ENCODE measurements around the gene ISCU.
"Not testable (repeated sequence)": the region's sequence is repeated elsewhere in the genome, so short reads cannot be mapped to it uniquely, and the experiment has no call there.

ISCU gene

DNA sequence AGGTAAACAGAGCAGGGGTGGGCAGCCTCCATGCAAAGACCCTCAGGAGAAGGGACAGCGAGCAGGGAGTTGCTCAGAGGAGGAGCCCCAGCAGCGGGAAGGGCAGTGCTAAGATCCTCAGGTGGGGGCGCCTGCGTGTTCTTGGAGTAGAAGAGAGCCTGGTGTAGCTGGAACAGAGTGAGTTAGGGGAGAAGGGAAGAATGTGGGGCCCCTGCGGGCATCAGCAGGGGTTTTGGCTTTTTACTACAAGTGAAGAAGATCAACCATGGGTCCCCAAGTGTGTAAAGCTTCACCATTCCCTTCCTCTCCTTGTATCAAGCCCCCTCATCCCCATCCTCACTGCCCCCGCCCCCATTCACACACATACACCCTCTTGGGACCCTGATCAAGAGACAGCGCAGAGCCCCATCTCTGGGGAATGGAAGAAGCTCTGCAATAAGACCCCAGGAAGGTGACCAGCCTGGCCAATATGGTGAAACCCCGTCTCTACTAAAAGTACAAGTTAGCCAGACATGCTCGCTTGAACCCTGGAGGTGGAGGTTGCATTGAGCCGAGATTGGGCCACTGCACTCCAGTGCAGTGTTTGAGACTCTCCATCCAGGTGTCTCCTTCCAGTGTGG lies 45.7 kb downstream of the ISCU start:
- no peak for DNase-seq

DNA sequence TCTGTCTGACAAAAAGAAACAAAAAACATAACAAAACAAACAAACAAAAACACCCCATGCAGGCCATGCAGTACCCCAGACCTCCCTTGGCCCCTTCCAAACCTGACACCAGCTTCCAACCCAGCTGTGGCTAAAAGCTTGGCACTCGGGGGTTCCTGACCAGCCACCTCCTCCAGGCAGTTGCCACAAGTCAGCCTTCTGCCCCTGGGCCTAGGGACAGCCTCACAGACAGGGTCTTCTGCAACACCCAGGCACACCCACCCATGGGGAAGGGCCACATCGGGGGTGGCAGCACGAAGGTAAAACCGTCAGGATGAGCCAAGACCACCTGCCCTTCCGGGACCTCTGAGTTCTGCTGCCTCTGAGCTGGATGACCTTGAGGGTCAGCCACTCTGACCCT lies 46.2 kb downstream of the ISCU start:
- DNase-seq, result no peak

DNA sequence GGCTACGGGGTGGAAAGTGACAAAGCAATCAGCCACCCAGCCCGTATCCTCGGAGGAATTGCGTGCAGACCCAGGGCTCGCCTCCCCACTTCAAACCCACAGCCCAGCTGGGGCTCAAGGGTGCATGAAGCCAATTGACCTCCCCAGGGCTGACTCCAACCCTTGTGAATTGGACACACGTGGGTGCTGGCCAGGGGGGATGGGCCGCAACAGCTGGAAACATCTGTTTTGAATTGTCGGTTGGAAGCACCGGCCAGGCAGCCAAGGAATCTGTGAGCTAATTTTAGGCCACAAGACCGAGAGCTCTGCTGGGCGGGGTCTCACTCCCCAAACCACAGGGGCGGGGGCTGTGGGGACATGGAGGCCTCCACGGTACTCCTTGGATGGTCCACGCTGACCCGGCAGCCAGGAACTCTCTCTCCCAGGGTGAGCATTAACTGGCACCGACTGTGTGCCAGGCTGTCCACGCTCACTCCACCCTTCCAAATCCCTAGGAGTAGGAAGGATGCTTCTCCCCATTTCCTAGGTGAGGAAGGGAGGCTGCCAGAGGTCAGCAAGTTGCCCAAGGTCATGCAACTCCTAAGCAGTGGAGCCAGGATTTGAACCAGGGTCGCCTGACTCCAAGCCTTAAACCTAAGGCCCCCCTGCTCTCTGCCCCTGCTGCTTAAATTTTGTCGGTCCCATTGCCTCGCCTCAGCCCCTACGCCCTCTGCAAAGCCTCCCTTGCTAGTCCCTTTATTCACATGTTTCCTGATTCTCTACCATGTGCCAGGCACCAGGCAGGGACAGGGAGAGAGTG lies 47.3 kb downstream of the ISCU start:
- DNase-seq, result no peak

DNA sequence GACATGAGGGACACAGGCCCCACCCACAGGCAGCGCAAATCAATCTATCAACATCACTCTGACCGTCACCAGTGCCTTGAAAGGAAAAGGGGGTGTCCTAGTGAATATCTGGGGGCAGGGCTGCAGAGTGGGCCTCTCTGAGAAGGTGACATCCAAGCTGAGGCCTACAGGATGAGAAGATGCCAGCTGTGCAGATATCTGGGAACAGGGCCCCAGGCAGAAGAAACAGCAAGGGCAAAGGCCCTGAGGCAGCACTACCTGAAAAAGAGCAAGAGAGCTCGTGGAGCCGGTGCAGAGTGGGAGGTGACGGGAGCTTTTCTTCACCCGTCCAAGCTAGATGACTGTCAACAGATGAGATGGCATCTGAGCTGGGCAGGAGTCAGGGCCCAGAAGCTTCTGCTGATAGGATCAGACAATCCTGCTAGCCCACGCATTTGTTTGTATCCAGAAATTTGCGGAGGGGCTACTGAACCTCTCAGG lies 48.0 kb downstream of the ISCU start:
- DNase-seq, result no peak

DNA sequence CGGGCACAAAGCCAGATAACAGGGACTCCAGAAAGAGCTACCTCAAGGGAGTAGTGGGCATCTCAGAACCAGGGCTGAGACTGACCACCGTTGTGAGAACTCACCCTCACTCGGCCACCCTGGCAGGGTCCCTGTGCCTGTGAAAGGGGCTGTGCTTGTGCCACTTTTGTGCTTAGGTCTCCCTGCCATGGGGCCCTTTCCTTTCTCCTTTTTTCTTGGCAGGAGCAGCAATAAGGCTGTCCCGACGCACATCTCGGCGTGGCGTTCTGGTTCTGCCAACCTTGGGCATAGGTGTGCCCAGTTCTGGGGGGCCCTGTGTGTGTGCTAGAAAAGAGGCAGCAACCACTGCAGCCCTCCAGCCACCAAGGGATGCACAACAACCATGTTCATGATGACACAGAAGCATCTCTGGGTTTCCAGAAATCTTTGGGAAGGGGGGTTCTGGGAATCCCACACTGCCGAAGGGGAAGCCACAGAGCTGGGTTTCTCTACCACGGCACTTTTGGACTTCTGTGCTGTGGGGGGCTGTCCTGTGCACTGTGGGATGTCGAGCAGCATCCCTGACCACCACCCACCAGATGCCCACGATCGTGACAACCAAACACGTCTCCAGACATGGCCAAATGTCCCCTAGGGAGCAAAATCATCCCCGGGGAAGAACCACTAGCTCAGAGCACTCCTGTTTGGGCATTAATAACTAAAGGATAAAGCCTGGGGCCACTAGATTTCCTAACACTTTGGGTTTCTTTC lies 48.6 kb downstream of the ISCU start:
- no peak for DNase-seq

DNA sequence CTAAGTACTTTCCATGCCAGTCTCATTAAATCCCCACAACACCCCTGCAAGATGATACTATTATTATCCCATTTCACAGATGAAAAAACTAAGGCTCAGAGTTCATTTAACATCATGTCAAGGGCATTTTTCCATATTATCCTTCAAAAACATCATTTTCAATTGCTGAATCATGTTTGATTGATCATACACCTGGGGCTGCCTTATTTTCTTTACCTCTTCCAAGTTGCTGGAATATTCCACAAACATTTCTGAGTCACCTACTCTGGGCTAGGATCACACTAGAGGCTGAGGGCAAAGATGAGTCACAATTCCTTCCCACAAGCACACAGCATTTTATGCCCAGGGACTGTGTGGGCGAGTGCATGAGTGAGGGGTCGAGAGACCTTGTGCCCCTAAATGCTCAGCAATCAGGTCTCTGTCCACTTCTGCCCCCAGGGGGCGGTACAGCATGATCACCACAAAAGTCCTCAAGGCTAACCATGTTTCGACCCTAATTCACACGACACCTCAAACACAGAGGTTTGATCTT lies 49.6 kb downstream of the ISCU start:
- peak; percentile 56 for DNase-seq

DNA sequence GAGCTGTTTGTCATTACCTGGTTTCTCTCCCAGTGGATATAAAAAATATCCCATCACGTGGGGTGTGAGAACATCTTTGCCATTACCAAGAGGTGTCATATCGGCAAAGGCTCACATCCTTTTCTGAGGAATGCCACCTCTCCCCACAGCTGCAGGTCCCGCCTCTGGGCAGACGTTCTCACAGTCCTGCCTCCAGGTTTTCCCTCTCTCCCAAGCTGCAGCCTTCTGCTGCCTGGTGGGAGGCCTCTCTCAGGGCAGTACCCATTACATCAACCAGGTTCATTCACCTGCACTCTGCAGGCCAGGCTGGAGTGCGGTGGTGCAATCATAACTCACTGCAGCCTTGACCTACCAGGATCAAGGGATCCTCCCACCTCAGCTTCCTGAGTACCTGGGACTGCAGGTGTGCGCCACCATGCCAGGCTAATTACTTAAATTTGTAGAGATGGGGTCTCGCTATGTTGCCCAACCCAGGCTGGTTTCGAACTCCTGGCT lies 50.4 kb downstream of the ISCU start:
- no peak for DNase-seq

DNA sequence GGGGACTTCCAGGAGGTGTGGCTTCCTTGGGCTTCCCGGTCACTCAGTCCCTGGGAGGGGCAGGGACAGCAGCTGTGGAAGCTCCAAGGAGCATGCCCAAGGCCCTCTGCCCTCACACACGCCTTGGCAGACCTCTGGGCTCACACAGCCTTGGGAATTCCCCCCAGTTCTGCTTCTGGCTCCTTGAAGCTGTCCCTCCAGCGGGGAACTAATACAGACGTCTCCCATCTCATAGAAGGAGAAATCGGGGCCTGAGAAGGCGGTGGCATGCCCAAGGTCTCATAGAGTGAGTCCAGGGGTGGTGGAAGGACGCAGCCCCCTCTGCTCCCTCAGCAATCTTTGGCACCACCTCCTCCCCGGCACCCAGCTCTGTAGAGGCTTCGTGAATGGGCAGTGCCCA lies 51.2 kb downstream of the ISCU start:
- no peak for DNase-seq

DNA sequence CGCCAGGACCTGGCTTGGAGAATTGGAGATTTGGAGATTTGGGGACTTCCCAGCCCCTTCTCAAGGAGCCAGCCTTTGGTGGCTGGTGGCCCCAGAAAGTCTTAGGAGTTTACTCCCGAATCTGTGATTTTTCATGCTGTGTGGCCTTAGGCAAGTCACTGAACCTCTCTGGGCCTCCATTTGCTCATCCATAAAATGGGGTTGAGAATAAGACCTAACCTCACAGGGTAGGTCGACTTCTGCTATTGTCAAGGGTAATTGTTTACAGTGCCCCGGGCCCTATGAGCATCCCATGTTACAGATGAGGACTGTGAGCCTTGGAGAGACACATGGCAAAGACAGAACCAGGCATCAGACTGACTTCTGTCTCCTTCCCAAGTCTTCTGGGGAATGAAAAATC lies 51.6 kb downstream of the ISCU start:
- DNase-seq, result no peak

DNA sequence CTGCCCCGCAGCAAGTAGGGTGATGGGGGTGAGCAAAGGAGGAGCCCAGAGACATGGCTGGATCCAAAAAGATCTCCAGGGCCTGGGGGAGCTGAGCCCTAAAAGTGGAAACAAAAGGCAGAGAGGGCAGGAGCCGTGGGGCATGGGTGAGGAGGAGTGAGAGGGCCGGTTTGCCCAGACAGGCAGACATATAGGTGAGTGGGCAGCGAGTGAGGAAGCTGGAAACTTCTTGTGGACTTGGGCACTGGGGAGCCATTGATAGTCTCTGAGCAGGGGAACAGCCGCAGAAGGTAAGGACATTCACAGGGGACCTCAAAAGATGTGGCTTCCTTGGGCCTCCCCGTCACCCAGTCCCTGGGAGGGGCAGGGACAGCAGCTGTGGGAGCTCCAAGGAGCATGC lies 52.2 kb downstream of the ISCU start:
- DNase-seq, result no peak

DNA sequence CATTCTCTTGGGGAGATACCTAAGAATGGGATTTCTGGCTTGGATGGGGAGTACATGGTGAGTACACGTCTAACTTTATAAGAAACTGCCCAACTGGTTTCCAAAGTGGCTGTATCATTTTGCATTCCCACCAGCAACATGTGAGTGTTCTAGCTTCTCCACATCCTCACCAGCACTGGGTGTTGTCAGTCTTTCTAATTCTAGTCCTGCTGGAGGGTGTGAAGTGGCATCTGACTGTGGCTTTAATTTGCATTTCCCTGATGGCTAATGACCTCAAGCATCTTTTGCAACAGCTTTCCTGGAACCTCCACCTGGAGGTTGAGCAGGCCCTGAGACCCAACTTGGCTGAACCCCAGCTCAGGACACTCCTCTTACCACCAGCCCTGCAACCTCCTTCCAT lies 53.5 kb downstream of the ISCU start:
- DNase-seq, result no peak

DNA sequence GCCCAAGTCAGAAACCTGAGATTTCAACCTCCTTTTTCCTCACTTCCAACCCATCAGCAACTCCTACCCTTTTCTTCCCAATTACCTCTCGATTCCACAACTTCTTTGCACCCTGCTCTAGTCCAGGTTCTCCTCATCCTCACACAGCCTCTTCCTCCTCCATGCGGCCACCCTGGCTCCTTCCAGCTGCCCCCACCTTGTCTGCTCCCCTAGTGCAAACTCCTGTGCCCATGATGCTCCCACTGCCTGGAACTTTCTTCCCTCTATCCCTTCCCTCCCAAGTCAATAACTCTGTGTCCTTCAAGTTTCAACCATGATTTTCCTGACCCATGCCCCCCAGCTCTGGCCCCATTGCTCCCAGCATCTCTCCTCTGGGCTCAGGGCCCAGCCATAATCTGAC lies 54.0 kb downstream of the ISCU start:
- no peak for DNase-seq

DNA sequence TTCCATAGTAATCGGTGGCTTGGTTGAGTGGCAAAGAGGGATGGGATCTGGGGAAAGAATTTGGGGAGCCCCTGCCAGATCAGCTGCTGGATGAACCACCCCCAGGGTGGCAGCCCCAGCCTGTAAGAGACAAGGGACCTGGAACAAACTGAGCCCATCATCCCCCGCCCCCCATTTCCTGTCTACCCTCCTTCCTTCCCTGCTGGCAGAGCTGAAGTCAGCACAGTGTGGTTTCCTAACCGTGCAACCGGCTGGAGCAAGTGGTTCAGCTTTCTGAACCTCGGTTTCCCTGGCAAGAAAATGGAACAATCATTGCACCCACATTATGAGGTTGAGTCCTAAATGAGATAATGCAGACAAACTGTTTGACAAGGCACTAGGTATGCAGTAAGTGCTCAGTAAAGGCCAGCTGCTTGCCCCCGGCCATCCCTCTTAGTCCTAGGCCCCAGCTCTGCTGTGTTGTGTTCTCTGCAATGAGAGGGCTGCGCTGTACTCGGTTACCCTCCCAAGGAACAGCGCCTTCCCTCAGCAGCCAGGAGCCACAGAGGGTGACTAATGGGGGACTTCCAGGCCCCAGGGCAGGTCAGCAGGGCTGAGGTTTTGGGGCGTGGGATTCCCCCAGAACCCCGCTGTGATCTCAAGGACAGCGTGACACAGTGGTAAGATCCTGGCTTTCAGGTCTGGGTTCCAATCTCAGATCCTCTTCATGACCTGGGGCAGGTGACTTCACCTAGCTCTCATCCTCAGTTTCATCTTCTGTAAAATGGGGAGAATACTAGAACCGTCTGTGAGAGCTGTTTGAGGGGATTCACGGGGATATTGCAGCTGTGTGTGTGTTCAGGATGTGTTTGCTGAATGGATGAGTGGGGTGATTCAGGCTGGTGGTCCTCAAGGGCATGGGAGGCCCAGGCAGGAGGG lies 54.8 kb downstream of the ISCU start:
- DNase-seq, result peak; percentile 63

DNA sequence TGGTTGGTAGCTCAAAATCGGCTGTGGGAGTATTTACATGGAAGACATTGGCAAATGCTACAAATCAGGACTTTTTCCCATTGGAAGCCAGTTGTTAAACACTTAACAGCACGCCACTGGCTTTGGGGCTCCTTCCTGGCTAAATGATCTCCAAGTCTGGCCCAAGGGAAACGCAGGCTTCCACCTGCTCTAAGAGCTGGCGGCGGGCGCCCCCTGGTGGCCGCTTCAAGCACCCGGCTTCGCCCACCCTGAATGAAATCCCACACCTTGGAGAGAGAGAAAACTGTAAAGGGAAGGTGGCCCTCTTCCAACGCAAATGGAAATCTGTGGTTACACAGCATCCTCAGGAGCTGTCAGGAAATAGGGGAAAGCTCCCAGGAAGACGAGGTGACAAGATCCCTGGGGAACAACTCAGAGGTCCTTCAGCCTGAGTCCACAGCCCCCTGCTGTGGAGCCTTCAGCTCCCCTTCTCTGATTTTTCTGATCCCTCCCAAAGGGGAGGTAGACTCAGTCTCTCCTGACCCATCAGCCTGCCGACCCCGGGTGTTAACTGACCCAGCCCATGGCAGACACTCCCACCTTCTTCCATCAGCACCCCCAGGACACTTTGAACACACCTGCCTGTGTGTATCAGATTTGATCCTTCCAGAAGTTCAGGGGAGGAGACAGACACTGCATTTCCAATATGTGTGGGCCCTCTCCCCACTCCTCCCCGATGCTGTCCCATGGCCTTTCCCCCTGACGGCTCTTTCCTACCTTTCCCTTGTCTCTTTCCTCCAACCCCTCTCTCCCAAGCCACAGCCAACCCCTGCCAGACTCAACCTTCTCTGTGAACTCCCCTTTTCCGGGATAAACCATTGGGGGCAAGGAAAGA lies 55.9 kb downstream of the ISCU start:
- peak; percentile 73 for DNase-seq

DNA sequence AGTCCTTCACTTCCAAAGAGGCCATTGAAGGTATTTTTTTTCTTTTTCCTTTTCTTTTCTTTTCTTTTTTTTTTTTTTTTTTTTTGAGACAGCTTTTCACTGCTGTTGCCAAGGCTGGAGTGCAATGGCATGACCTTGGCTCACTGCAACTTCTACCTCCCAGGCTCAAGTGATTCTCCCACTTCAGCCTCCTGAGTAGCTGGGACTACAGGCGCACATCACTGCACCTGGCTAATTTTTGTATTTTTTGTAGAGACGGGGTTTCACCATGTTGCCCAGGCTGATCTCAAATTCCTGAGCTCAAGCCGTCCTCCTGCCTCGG lies 56.5 kb downstream of the ISCU start:
- DNase-seq, result not testable (repeated sequence)
